HFF-Myc (cell line): ENCODE measurements around the gene SHKBP1.

ENCODE experiments used
- DNase-seq: peaks from one replicate; pipeline ENCODE4 v3.0.0-alpha.2; 2011; ENCODE audit warnings: low read depth; ENCODE audit errors: extremely low read depth
- H3K4me3 ChIP-seq: replicated peaks from 2 replicates; pipeline ENCODE4 v1.5.1; 2011; ENCODE audit warnings: low read depth, mild to moderate bottlenecking, control low read depth, low read length
- TF ChIP-seq, protein P1 (sequence below): IDR thresholded peaks from 2 replicates; pipeline ENCODE4 v1.5.1; 2012; ENCODE audit warnings: mild to moderate bottlenecking, low read depth, low read length, control low read depth; ENCODE audit errors: missing control alignments

Gene SHKBP1

DNA sequence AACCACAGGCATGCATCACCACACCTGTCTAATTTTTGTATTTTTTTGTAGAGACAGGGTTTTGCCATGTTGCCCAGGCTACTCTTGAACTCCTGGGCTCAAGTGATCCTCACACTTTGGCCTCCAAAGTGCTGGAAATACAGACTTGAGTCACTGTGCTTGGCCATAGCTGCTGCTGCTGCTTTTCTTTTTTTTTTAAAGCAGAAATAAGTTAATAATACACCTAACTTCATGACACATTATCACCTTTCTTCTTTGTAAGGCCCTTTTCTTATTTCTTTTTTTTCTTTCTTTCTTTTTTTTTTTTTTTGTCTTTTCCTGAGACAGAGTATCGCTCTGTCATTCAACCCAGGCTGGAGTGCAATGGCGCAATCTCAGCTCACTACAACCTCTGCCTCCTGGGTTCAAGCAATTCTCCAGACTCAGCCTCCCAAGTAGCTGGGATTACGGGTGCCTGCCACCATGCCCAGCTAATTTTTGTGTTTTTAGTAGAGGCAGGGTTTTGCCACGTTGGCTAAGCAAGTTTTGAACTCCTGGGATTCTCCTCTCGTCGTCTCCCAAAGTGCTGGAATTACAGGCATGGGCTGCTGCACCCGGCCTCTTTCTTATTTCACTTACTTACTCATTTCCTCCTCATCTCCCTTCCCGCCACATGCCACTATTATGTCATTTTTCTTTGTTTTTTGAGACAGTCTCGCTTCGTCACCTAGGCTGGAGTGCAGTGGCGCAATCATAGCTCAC is 8.7 kb downstream of the SHKBP1 start:
- no peak overlapping the region for H3K4me3 ChIP-seq
- no peak for DNase-seq
- TF ChIP-seq, protein P1, sequence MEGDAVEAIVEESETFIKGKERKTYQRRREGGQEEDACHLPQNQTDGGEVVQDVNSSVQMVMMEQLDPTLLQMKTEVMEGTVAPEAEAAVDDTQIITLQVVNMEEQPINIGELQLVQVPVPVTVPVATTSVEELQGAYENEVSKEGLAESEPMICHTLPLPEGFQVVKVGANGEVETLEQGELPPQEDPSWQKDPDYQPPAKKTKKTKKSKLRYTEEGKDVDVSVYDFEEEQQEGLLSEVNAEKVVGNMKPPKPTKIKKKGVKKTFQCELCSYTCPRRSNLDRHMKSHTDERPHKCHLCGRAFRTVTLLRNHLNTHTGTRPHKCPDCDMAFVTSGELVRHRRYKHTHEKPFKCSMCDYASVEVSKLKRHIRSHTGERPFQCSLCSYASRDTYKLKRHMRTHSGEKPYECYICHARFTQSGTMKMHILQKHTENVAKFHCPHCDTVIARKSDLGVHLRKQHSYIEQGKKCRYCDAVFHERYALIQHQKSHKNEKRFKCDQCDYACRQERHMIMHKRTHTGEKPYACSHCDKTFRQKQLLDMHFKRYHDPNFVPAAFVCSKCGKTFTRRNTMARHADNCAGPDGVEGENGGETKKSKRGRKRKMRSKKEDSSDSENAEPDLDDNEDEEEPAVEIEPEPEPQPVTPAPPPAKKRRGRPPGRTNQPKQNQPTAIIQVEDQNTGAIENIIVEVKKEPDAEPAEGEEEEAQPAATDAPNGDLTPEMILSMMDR = no peak

DNA sequence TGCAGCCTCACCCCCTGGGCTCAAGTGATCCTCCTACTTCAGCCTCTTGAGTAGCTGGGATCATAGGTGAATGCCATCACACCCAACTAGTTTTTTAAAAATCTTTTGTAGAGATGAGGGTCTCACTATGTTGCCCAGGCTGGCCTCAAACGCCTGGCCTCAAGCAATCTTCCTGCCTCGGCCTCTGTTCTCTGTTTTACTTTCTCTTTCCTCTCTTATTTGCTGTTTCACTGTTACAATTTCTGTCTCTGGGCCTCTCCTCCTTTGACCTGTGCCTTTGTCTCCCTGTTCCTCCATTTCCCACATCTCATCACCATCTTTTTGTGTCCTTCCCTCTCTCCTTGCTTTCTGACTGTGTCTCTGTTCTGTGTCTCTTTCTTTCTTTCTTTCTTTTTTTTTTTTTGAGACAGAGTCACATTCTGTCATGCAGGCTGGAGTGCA is 9.3 kb downstream of the SHKBP1 start:
- no peak for DNase-seq
- no peak overlapping the region for H3K4me3 ChIP-seq

DNA sequence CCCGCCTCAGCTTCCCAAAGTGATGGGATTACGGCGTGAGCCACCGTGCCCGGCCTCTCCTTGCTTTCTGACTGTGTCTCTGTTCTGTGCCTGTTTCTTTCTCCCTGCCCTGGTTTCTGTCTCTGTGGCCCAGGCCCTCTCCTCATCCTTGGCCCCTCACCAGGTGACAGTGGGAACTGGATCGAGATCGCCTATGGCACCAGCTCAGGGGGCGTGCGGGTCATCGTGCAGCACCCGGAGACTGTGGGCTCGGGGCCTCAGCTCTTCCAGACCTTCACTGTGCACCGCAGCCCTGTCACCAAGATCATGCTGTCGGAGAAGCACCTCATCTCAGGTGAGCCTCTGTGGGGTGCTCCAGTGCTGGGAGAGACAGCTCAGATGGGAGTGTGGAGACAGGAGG is 9.9 kb downstream of the SHKBP1 start:
- no peak overlapping the region for H3K4me3 ChIP-seq
- TF ChIP-seq, protein P1 = no peak
- DNase-seq = no peak

More for the DNA sequence above, 9.3 kb downstream of the SHKBP1 start:
- TF ChIP-seq, protein P1 = no peak

DNA sequence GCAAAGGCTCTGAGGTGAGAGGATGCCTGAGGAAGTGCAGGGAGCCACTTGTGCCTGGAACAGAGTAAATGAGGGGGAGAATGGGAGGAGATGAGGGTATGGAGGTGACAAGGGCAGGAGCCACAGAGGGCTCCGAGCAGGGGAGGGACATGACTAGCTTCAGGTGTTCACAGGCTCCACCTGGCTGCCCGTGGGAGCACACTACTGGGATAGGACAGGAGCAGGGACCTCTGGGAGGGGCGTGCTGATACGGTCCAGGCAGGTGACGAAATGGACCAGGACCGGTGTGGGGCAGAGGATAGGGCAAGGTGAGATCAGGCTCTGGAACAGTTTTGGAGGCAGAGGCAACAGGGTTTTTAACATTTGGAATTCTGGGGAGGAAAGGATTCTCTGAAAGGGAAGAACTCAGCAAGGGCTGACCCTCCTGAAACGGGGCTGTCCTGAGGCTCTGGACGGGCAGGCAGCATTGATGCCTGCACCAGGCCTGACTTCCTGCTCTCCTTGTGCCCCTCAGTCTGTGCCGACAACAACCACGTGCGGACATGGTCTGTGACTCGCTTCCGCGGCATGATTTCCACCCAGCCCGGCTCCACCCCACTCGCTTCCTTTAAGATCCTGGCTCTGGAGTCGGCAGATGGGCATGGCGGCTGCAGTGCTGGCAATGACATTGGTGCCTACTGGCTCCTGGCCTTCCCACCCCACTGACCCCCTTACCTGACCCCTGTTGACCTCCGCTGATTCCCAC is 11.6 kb downstream of the SHKBP1 start:
- no peak overlapping the region for H3K4me3 ChIP-seq
- TF ChIP-seq, protein P1 = no peak
- no peak for DNase-seq

DNA sequence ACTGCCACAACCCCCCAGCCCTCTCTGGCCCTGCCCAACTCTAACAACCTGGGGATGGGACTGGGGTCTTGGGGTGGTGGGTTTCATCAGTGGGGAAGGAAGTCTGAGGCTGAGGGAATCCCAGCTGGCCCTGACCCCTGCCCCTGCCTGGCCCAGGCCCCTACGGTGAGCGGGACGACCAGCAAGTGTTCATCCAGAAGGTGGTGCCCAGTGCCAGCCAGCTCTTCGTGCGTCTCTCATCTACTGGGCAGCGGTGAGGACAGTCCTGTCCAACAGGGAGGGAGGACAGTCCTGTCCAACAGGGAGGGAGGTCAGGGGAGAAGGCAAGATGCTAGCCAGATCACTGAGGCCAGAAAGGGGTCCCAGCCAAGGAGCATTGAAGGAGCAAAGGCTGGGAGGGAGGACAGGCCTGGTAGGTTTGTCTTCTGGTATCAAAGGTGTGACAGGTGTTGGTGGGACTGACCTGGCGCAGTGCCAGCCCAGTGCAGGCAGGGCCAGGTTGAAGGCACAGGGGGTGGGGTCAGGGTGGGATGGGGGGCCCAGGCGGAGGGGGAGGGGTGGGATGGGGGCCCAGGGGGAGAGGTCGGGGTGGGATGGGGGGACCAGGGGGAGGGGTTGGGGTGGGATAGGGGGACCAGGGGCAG is 12.4 kb downstream of the SHKBP1 start:
- no peak overlapping the region for H3K4me3 ChIP-seq
- TF ChIP-seq, protein P1 = no peak
- no peak for DNase-seq

DNA sequence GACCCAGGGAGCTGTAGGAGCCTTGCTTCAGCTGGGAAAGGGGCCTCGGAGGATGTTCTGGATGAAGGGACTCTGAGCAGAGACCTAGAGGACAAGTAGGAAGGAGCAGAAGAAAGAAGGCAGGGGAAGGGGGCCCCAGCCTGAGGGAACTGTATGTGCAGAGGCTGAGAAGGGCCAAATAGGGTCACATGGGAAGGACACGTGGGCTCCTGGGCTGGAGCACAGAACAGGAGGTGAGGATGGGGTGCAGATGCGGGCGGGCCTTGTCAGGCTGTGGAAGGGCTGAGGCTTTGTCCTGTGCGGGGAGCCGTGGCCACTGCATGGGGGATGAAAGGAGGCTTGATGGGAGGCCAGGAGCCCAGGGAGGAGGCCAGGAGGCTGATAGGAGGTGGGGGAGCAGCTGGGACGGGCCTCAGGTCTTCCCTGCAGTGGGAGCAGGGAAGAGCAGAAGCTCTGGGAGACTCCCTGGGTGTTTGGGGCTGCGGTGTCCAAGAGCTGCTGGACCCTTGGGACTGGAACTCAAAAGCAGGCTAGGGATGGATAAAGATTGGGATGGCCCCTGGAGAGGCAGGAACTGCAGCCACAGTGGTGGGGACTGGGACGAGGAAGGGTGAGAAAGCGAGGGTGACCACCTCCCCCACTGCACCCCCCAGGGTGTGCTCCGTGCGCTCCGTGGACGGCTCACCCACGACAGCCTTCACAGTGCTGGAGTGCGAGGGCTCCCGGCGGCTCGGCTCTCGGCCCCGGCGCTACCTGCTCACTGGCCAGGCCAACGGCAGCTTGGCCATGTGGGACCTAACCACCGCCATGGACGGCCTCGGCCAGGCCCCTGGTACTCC is 13.1 kb downstream of the SHKBP1 start:
- TF ChIP-seq, protein P1 = no peak
- no peak overlapping the region for H3K4me3 ChIP-seq
- DNase-seq = no peak
